Activated CD8-positive, alpha-beta memory T cell treated with anti-CD3 and anti-CD28 coated beads, Interleukin-2, amount 10 ng/mL, durations not matched to agents 7 days and 5 days (primary cell): ENCODE data around the gene ANKS1A. TPM values are rescaled to one million over a fixed set of nuclear protein-coding genes. Genes with fewer than 3 reads are reported as not detected.

ENCODE experiments used
- ATAC-seq: fragments of 150-1000 bp; cut with Tn5 transposase; one replicate; pipeline ENCODE4 v1.10.0; 2021; ENCODE audit warnings: moderate library complexity
- CTCF ChIA-PET: fragments of 350-600 bp; sonication (Branson Sonifier 250); formaldehyde crosslinking; loops from one replicate; lab custom pipeline; 2021; ENCODE audit warnings: antibody characterized with exemption; lab: Charles Lee
- DNase-seq: peaks from one replicate; pipeline ENCODE4 v3.0.0-alpha.2; 2020
- H3K27ac Mint-ChIP-seq: one replicate; pipeline ENCODE4 v1.8.0; 2021; ENCODE audit warnings: mild to moderate bottlenecking, mixed read lengths
- H3K27me3 Mint-ChIP-seq: one replicate; pipeline ENCODE4 v1.8.0; 2021; ENCODE audit warnings: mixed read lengths
- H3K36me3 Mint-ChIP-seq: one replicate; pipeline ENCODE4 v1.8.0; 2021; ENCODE audit warnings: mild to moderate bottlenecking, mixed read lengths
- H3K4me1 Mint-ChIP-seq: one replicate; pipeline ENCODE4 v1.8.0; 2021; ENCODE audit warnings: mixed read lengths
- H3K4me3 Mint-ChIP-seq: one replicate; pipeline ENCODE4 v1.8.0; 2021; ENCODE audit warnings: mild to moderate bottlenecking, moderate library complexity, mixed read lengths
- H3K9me3 Mint-ChIP-seq: one replicate; pipeline ENCODE4 v1.8.0; 2022; ENCODE audit warnings: low read depth, mixed read lengths
- total RNA-seq, 2 experiments: library from RNA; stranded (reverse); gene quantifications; one replicate each; pipeline ENCODE4 v1.2.3, GENCODE V29; 2021

The ANKS1A gene
- total RNA-seq, 2 experiments from 2014 or later: 8.3 to 9.6 TPM

- Mint-ChIP-seq H3K36me3 (no peaks in the 10 kb centered on the region), H3K4me3 (no peak overlapping the region), H3K4me1 (peaks cover 2% of the 10 kb centered on the region), H3K27me3 (no peaks in the 10 kb centered on the region), H3K9me3 (no peaks in the 10 kb centered on the region), H3K27ac (no peak overlapping the region)
- ATAC-seq: no peak
- no peak for DNase-seq
- CTCF ChIA-PET: no interaction called here
Measured at GRCh38 chr6:35081426-35081851, 192.4 kb downstream of the ANKS1A start.

DNA sequence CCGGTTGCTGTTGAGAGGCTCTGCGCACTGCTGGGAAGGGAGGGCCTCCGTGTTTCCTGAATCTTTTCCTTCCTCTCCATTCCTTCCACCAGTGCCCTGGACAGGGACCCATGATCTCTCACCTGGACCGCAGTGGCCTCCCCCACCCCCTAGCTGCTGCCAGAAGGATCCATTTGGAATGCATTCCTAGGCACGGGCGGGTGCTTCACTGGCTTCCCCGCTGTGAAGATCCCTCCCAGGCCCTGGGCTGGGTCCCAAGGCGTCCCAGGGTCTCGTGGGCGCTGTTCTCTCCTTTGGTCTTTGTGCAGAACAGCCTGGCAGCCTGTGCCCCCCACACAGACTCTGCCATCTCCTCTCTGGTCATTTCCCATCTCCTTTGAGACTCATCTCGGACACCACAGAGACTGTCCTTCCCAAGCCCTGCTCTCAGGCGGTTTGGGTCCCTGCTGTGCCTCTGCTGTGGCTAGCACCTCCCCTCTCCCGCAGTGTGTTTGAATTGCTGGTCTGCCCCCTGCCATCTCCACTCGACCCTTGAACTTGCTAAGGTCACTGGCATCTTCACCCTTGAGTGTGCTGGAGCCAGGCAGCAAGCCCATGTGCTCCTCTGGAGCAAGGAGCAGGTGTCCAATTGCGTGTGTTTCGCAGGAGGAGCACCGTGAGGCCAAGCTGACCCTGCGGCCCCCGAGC is 193.1 kb downstream of the ANKS1A start:
- CTCF ChIA-PET: no interaction called here
- DNase-seq: no peak
- H3K4me1 Mint-ChIP-seq: peaks cover 2% of the 10 kb centered on the region
- no peak overlapping the region for H3K4me3 Mint-ChIP-seq
- no peaks in the 10 kb centered on the region for H3K9me3 Mint-ChIP-seq
- ATAC-seq: no peak
- no peaks in the 10 kb centered on the region for H3K27me3 Mint-ChIP-seq
- no peak overlapping the region for H3K27ac Mint-ChIP-seq
- no peaks in the 10 kb centered on the region for H3K36me3 Mint-ChIP-seq

DNA sequence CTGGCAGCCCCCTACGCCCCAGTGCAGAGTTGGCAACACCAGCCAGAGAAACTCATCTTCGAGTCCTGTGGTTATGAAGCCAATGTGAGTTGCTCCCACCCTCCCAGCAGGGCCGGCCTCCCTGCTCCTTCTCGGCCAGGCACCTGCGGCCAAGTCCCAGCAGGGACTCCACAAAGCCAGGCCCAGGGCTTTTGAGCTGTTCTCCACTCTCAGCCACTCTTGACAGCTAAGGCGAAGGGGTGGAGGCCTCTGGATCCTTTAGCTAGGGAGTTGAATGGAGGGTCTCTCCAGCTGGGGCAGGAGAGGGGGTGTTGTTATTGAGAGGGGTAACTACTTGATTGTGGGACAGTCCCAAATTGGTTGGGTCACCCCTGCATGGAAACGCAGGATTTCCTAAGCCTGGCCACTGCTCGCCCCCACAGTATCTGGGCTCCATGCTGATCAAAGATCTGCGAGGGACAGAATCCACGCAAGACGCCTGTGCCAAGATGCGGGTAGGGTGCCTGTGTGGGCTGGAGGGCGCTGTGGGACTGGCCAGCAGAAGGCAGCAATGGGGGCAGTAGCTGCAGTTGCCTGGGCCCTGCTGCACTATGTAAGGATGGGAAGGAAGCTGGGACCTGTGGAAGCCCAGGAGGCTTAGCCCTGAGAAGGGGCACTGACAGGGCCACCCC is 193.8 kb downstream of the ANKS1A start:
- no peaks in the 10 kb centered on the region for H3K27me3 Mint-ChIP-seq
- H3K9me3 Mint-ChIP-seq: no peaks in the 10 kb centered on the region
- peaks cover 2% of the 10 kb centered on the region for H3K4me1 Mint-ChIP-seq
- no peak overlapping the region for H3K27ac Mint-ChIP-seq
- no peaks in the 10 kb centered on the region for H3K36me3 Mint-ChIP-seq
- no peak overlapping the region for H3K4me3 Mint-ChIP-seq
- no peak for ATAC-seq
- CTCF ChIA-PET: no interaction called here
- no peak for DNase-seq

- DNase-seq (no peak), ATAC-seq (no peak)
- H3K27me3 Mint-ChIP-seq: no peaks in the 10 kb centered on the region
- peaks cover 2% of the 10 kb centered on the region for H3K4me1 Mint-ChIP-seq
- no peak overlapping the region for H3K4me3 Mint-ChIP-seq
- no peaks in the 10 kb centered on the region for H3K36me3 Mint-ChIP-seq
- H3K9me3 Mint-ChIP-seq: no peaks in the 10 kb centered on the region
- H3K27ac Mint-ChIP-seq: no peak overlapping the region
- CTCF ChIA-PET: no interaction called here
Measured at GRCh38 chr6:35083507-35083906, 194.5 kb downstream of the ANKS1A start.

- ATAC-seq (no peak), DNase-seq (no peak)
- H3K4me3 Mint-ChIP-seq: no peak overlapping the region
- CTCF ChIA-PET: no interaction called here
- H3K27ac Mint-ChIP-seq: no peak overlapping the region
- H3K4me1 Mint-ChIP-seq: peaks cover 2% of the 10 kb centered on the region
- H3K27me3 Mint-ChIP-seq: no peaks in the 10 kb centered on the region
- H3K36me3 Mint-ChIP-seq: no peaks in the 10 kb centered on the region
- H3K9me3 Mint-ChIP-seq: no peaks in the 10 kb centered on the region
Measured at GRCh38 chr6:35084041-35084491, 195.0 kb downstream of the ANKS1A start.

DNA sequence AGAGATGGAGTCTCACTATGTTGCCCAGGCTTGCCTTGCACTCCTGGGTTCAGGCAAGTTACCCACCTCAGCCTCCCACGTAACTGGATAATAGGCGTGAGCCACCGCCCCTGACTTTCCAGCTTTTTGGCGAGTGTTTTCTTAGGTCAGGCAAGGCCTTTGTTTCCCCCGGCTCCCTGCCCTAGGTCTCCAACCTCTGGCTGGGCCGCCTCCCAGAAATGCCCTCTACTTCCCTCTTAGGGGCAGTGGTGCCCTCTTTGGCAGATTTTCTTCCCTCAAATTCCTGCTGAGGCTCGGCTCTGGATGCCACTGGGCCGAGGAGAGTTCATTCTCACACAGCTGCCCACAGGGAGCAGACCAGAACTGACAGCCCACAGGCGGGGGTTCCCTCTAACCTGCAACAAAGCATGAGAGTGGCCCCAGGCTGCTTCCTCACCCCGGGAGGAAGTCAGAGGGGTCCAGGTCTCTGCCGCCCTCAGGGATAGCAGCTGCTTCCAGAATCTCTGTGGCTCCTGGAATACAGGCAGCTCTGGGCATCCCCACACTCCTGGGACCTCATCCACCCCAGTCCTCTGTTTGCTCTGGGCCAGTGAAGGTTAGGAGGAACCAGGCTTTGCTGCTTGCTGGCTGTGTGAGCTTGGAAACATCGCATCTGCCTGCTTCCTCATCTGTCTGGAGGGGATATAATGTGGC is 195.6 kb downstream of the ANKS1A start:
- Mint-ChIP-seq H3K27me3 (no peaks in the 10 kb centered on the region), H3K9me3 (no peaks in the 10 kb centered on the region), H3K36me3 (no peaks in the 10 kb centered on the region), H3K4me3 (no peak overlapping the region), H3K27ac (no peak overlapping the region), H3K4me1 (peaks cover 2% of the 10 kb centered on the region)
- DNase-seq (no peak), ATAC-seq (no peak)
- CTCF ChIA-PET: no interaction called here

DNA sequence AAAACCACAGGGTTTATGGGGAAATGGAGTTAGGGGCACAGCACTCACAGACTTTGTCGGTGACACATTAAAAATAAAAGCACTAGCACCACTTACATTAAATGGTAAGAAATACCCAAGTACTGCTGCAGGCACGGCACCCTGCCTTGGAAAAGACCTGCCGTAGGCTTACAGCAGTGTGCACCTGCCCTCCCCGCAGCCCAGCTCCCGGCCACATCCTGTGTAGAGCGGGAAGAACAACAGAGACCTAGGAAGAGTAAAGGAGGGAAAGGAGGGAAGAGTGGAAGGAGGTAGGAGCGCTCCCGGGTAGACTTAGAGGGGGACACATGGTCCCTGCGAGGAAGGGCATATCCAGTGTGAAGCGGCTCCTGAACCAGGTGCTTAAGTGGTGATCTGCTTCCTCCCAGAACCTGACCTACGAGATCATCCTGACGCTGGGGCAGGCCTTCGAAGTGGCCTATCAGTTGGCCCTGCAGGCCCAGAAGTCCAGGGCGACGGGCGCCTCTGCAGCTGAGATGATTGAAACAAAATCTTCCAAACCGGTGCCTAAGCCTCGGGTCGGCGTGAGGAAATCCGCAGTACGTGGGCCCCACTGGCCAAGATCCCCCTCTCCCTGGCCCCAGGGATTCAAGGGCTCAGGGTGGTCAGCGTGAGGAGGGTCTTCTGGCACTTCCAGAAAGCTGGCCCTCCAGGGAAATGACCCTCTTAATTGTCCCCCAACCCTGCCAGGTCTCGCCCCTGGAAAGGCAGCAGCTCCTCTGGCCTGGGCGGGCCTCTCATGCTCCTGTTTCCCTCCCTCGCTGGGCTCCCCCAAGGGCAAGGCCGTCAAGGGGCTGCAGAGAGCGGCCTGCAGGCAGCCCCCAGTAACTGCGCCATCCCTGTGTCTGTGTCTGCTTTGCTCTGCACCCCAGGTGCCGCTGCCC is 196.6 kb downstream of the ANKS1A start:
- CTCF ChIA-PET: no interaction called here
- ATAC-seq (no peak), DNase-seq (no peak)
- no peaks in the 10 kb centered on the region for H3K36me3 Mint-ChIP-seq
- no peaks in the 10 kb centered on the region for H3K27me3 Mint-ChIP-seq
- H3K4me3 Mint-ChIP-seq: no peak overlapping the region
- no peak overlapping the region for H3K27ac Mint-ChIP-seq
- peaks cover 4% of the 10 kb centered on the region for H3K4me1 Mint-ChIP-seq
- no peaks in the 10 kb centered on the region for H3K9me3 Mint-ChIP-seq

- Mint-ChIP-seq H3K4me1 (peaks cover 4% of the 10 kb centered on the region), H3K9me3 (no peaks in the 10 kb centered on the region), H3K36me3 (no peaks in the 10 kb centered on the region), H3K27ac (no peak overlapping the region), H3K27me3 (no peaks in the 10 kb centered on the region), H3K4me3 (no peak overlapping the region)
- DNase-seq (no peak), ATAC-seq (no peak)
- CTCF ChIA-PET: no interaction called here
Measured at GRCh38 chr6:35086282-35086632, 197.2 kb downstream of the ANKS1A start.

DNA sequence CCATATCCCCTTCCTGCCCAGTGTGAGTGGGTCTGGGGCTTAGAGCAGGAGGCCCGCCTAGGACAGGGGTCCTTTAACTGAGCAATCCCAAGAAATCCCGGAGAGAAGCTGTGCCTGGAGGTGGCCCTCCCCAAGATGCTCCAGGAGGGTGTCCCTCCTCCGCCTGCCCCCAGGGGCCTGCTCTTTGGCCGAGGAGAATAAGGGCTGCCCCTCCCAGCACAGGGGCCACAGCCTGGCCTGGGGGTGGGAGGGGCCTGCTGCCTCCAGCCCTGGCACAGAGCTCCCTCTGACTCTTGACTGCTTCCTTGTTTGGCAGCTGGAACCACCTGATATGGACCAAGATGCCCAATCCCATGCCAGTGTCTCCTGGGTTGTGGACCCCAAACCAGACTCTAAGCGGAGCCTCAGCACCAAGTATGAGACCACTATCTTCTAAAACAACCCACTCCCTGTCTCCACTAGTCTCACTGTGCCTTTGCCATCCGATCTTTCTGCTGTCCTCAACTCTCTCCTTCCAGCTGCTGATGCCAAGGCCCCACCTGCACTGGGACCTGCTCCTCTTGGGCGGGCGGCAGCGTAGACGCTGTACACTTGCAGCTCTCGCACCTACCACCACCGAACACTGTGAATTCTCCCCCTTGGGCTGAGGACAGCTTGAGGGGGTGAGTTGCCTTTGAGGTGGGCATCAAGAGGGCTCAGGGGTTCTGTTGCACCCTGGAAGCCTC is 197.7 kb downstream of the ANKS1A start:
- no peak for ATAC-seq
- Mint-ChIP-seq H3K27me3 (no peaks in the 10 kb centered on the region), H3K9me3 (no peaks in the 10 kb centered on the region), H3K4me3 (no peak overlapping the region), H3K27ac (no peak overlapping the region), H3K36me3 (no peaks in the 10 kb centered on the region), H3K4me1 (peaks cover 2% of the 10 kb centered on the region)
- DNase-seq: no peak
- CTCF ChIA-PET: interaction anchor here (1.0 to 1.4 kb wide), 2 partner anchors 10 to 53 kb away, joined by 3 to 5 read pairs; no protein-coding TSS in a partner anchor

DNA sequence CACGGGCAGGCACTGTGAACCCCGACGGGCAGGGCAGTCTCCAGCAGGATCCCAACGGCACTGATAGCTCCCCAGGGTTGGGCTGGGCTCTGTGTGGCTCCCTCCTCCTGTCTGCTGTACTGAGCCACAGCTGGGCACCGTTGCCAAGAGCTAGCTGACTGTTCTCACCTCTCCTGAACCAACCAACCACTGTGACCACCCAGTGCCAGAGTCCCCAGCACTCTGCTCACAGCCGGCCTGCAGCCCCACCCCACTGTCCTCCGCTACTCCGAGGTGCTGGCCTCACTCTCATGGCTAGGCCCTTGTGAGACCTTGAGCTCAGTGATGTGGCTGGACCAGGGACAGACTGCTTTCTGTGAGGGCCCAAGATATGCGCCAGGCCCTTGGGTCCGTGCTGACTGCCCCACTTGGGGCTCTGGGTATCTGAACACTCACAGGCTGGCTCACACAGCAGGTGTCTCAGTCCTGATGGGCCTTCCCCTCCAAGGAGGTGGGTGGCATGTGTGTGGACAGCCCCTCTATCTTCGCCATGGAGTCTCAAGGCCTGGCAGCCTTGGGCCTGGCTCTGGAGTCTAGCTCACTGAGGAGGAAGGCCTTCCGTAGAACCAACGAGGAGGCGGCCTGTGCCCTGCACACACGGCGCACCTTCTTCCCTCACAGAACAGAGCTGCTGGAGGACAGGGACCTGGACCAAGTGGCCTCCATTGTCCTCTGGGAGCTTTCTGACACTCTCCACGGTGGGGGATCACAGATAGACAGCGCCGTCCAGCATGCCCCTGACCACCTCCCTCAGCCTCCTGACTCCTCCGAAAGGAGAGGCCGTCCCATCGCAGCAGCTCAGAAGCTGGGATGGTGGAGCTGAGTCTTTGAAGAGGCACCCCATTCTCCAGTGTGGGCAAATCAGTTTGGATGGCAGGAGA is 198.6 kb downstream of the ANKS1A start:
- Mint-ChIP-seq H3K27me3 (no peaks in the 10 kb centered on the region), H3K36me3 (no peaks in the 10 kb centered on the region), H3K4me3 (no peak overlapping the region), H3K9me3 (no peaks in the 10 kb centered on the region), H3K27ac (no peak overlapping the region), H3K4me1 (peaks cover 2% of the 10 kb centered on the region)
- DNase-seq: no peak
- CTCF ChIA-PET: interaction anchor here (1.0 to 1.4 kb wide), 2 partner anchors 9 to 52 kb away, joined by 3 to 5 read pairs; no protein-coding TSS in a partner anchor
- no peak for ATAC-seq

GRCh38 chr6:35088281-35089215 is 199.5 kb downstream of the ANKS1A start:
- Mint-ChIP-seq H3K27me3 (no peaks in the 10 kb centered on the region), H3K27ac (no peak overlapping the region), H3K4me1 (peaks cover 2% of the 10 kb centered on the region), H3K4me3 (no peak overlapping the region), H3K9me3 (no peaks in the 10 kb centered on the region), H3K36me3 (no peaks in the 10 kb centered on the region)
- ATAC-seq (no peak), DNase-seq (no peak)
- CTCF ChIA-PET: interaction anchor here (0.6 to 1.4 kb wide), 2 partner anchors 18 to 51 kb away, joined by 3 to 5 read pairs; no protein-coding TSS in a partner anchor
